ENCODE measurements around the gene AJM1. TPM values are rescaled to one million over a fixed set of nuclear protein-coding genes. Genes with fewer than 3 reads are reported as not detected.

The AJM1 gene
- total RNA-seq, 1 experiment from 2014 or later, result 1.8 TPM

DNA sequence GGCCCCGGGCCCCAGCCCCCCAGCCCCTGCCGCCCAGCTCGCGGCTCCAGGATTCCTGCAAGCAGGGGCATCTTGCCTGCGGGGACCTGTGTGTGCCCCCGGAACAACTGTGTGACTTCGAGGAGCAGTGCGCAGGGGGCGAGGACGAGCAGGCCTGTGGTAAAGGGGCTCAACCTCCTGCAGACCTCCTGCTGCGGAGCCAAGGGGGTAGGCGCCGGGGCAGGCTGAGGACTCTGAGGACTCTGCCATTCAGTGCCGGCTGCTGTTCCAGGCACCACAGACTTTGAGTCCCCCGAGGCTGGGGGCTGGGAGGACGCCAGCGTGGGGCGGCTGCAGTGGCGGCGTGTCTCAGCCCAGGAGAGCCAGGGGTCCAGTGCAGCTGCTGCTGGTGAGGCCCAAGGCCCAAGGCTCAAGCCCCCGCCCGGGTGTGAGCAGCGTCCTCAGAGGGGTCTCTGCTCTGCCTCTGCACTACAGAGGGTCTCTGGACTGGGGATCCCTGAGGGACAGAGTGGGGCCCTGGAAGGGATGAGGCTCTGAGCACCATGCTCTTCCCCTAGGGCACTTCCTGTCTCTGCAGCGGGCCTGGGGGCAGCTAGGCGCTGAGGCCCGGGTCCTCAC is 13.3 kb downstream of the AJM1 start:
- no peak overlapping the region for H3K18ac ChIP-seq (ENCODE audit: insufficient read length, low read depth, low read length)
- Mint-ChIP-seq H3K36me3 (ENCODE audit: insufficient read depth in 1 of 3, low read depth in 3 of 3) (peaks cover 0 to 12% (median 7%) of the 10 kb centered on the region in 3 experiments; a peak in 2 of 7 replicates), H3K27me3 (ENCODE audit: low read depth) (no peaks in the 10 kb centered on the region; the same call in none of the 2 replicates), H3K9me3 (no peaks in the 10 kb centered on the region), H3K4me1 (no peaks in the 10 kb centered on the region), H3K27ac (no peak overlapping the region; a peak in 1 of 7 replicates), H3K4me3 (no peak overlapping the region)
- H2BK12ac ChIP-seq (ENCODE audit: insufficient read length, low read depth, low read length), result no peak overlapping the region
- no peak overlapping the region for H3K4me2 ChIP-seq (ENCODE audit: insufficient read depth, insufficient read length, low read length)
- H3T11ph ChIP-seq (ENCODE audit: low read length), result no peak overlapping the region
- H4K5ac ChIP-seq (ENCODE audit: insufficient read length, low read depth, low read length), result no peak overlapping the region
- H3K79me1 ChIP-seq (ENCODE audit: insufficient read depth, low read depth, low read length, poor library complexity, severe bottlenecking), result no peaks in the 10 kb centered on the region
- no peak overlapping the region for H2BK15ac ChIP-seq (ENCODE audit: low read depth, low read length)
- no peak for DNase-seq
- no peak overlapping the region for H2BK20ac ChIP-seq (ENCODE audit: low read depth, low read length, poor library complexity, severe bottlenecking)
- no peaks in the 10 kb centered on the region for H3K79me2 ChIP-seq (ENCODE audit: insufficient read depth, low read length)
- H3K23me2 ChIP-seq (ENCODE audit: insufficient read length, low read depth, low read length, poor library complexity, severe bottlenecking), result no peaks in the 10 kb centered on the region
- no peak overlapping the region for H2BK5ac ChIP-seq (ENCODE audit: insufficient read length, low read length)
- TF ChIP-seq CTCF (conservative IDR thresholded peaks at IDR 0.05), result no peak
- no peak overlapping the region for H3K56ac ChIP-seq (ENCODE audit: insufficient read length, low read depth, low read length)
- no peak overlapping the region; the same call in 1 of the 2 replicates for H3K14ac ChIP-seq (ENCODE audit: insufficient read depth, low read length)
- H3K4ac ChIP-seq (ENCODE audit: low read depth, low read length), result no peak overlapping the region
- no peak overlapping the region for H4K8ac ChIP-seq (replicated peaks; ENCODE audit: insufficient read length, low read depth, low read length)
- no peaks in the 10 kb centered on the region for H3K4me1 ChIP-seq (ENCODE audit: insufficient read depth, low read length)
- H2BK120ac ChIP-seq (ENCODE audit: low read depth, low read length, poor library complexity, severe bottlenecking), result no peak overlapping the region
- H3K9ac ChIP-seq (ENCODE audit: extremely low read depth, insufficient read length, low read length), result no peak overlapping the region
- H4K91ac ChIP-seq (ENCODE audit: insufficient read length, low read depth, low read length), result no peak overlapping the region
- H3K9me3 ChIP-seq (ENCODE audit: control insufficient read depth, low read depth, low read length), result no peaks in the 10 kb centered on the region
- no CpG with 5 or more reads among the region's 26 CpGs for WGBS (ENCODE audit: extremely low coverage, insufficient read length, low lambda C conversion rate)
- no peaks in the 10 kb centered on the region for H4K20me1 ChIP-seq (ENCODE audit: control insufficient read depth, insufficient read depth, insufficient read length)
- H2AK5ac ChIP-seq (ENCODE audit: insufficient read length, low read length), result no peak overlapping the region
- no peak overlapping the region for H3K27ac ChIP-seq (ENCODE audit: insufficient read length, low read depth, low read length)
- H3K23ac ChIP-seq (ENCODE audit: insufficient read length, low read depth, low read length), result no peak overlapping the region
- no peaks in the 10 kb centered on the region for H3K27me3 ChIP-seq (ENCODE audit: insufficient read depth, low read length)
- H2AFZ ChIP-seq (ENCODE audit: low read length), result no peak overlapping the region
